GM19468 (cell line): ENCODE measurements around the gene EPHA4.

Source experiments
- ATAC-seq: cut with Tn5 transposase; IDR thresholded peaks from one replicate; pipeline ENCODE4 v1.9.1; 2021; ENCODE audit warnings: mild to moderate bottlenecking, moderate library complexity, moderate number of reproducible peaks; ENCODE audit not compliant: unreplicated experiment; ENCODE audit errors: extremely low read depth

EPHA4 gene

GRCh38 chr2:221449406-221449805, 122.7 kb downstream of the EPHA4 start:
- no peak for ATAC-seq

DNA sequence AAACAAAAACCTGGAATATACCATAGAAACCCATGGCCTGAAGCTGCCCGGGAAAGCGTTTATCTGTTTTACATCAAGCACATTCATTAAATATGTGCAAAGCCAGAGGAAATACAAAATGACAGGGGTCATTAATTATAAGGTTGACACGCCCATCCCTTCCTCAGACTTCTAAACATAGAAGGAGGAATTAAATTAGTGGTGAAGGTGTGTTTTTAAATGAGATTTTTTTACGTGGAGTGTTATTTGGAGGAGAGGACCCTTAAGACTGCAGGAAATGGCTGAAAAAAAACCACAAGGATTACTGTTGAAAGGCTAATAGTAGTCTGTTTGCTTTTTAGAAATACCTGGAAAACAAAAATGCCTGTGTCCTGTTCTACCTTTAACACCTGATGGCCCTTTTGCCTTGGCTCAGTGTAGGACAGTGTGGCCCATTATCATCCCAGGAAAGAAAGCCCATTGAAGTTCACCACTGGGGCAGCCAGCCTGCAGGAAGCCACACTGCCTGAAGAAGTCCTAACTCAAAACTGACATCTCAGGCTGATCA, 123.2 kb downstream of the EPHA4 start:
- ATAC-seq = no peak

GRCh38 chr2:221448057-221448843, 123.9 kb downstream of the EPHA4 start:
- no peak for ATAC-seq

DNA sequence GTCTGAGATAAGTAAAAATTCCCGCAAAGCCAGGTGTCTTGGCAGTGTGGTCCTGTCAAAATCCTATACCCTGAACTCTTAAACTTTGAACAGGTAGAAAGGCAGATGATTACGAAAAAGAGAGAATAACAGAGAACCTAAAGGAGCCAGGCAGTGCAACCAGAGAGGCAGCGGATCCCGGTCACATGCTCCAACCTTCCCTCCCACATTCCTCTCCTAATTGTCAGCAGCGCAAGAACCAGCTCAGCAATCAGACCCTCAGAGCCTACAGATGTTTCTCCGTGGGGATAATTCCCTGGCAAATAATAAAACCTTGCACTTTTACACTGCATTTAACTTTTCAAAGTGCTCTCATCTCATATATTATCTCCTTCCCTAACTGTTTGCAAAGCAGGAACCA, 124.8 kb downstream of the EPHA4 start:
- no peak for ATAC-seq

DNA sequence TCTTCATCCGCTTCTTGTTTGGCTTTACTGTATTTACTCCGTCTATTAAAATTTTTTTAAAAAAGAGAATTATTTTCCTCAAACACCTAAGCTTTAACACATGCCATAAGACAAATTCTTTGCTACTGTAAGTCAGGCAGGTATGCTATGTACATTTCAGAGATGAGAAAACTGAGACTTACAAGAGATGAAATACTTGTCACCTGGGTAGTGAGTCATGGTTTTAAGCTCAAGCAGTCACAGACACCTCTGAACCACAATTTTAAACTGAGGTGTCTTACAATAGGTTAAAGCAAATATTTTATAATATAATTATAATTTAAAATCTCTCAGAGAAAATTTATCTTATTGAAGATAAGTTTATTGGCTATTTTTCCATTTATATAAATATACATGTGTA, 126.0 kb downstream of the EPHA4 start:
- ATAC-seq = no peak

GRCh38 chr2:221444106-221444505, 128.0 kb downstream of the EPHA4 start:
- no peak for ATAC-seq

DNA sequence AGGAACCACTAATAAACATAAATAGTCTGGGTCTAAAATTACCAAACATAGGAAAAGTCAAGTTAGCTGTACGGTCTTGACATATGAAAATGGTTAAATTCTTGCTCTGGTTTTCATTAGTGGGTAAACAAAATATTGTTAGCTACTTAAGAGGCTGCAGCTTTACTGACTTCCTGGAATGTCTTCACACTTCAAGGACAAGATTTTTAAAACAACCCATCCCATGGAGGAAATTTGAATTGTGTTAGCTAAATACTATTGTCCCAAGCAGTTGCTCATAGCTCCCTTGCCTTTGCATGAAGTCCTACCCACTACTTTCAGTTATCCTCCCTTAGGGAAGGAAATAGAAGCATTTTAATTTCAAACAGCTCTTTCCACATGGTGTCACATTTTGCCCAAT, 128.5 kb downstream of the EPHA4 start:
- ATAC-seq = no peak

DNA sequence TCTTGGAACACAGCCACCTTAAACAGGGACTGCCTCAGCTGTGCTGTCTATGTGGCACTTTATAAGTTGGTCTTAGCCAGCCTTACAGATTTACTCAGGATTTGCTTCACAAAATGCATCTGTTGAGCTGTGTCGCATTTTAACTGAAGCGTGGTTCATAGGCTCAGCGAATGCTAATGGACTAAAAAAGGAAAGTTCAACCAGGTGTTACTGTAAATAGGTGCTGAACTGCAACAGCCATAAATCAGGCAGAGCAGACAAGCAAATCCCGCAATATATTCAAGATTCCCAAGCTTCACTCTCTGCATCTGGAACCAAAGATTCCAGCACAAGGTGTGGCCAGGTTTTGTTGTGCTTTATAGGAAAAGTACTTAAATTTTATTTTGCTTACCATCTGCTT, 130.0 kb downstream of the EPHA4 start:
- no peak for ATAC-seq

- ATAC-seq = no peak
Measured at GRCh38 chr2:221439761-221440479, 132.2 kb downstream of the EPHA4 start.

GRCh38 chr2:221437056-221437455, 135.0 kb downstream of the EPHA4 start:
- ATAC-seq = no peak

GRCh38 chr2:221435171-221435570, 136.9 kb downstream of the EPHA4 start:
- ATAC-seq = no peak

- no peak for ATAC-seq
Measured at GRCh38 chr2:221434142-221434541, 138.0 kb downstream of the EPHA4 start.

DNA sequence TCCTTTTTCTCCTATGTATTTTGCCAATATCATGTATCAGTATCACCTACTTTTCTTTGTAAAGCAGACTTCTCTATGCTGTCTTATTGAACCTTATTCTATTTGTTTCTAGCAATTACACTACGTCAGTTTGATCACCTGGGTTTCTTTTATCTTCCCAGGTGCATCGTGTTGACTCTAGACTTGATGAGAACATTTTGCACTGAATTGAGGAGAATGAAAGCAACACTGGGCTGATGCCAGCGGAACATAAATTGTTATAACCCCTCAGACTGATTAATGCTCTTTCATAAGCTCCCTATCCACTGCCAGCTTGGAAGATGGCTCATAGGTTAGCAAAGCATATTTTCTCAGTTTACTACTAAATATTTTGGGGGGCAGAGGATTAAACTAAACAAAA, 140.6 kb downstream of the EPHA4 start:
- no peak for ATAC-seq

- no peak for ATAC-seq
Measured at GRCh38 chr2:221429741-221430491, 142.2 kb downstream of the EPHA4 start.

- no peak for ATAC-seq
Measured at GRCh38 chr2:221428896-221429295, 143.2 kb downstream of the EPHA4 start.

DNA sequence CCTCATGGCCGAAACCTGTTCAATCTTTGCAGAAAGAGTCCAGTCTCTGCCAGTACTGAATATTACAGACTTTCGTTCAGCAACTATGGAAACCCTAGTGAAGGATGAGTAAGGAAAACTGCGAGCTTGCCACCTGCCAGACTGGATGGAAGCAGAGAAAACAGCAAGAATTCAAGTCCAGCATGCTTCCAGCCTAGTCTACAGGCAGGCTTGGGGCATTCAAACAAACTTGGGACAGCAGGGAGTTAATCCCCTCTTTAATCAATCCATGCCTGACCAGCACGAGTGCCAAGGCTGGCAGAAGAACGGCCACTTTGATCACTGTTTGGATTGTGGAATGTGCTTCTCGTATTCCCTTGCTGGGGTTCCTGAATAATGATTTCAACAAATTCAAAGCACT, 145.2 kb downstream of the EPHA4 start:
- no peak for ATAC-seq

GRCh38 chr2:221425891-221426290, 146.2 kb downstream of the EPHA4 start:
- no peak for ATAC-seq

DNA sequence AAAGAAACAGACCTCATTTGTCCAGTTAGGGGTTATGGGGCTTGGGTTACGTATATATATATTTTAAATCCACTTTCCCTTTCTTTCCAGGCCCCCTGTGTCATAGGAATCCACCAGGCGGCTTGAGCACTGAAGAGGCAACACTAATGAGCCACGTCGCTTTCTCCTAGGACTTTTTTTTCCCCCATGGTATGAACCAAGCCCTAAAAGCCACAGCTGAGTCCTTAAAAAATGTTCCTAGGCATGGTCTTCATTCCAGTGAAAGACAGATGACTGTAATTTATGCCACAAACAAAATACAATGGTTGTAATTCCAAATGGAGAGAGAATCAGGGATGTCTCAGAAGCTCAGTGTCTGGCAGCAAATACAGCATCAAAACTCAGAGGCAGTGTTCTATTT, 146.8 kb downstream of the EPHA4 start:
- no peak for ATAC-seq

DNA sequence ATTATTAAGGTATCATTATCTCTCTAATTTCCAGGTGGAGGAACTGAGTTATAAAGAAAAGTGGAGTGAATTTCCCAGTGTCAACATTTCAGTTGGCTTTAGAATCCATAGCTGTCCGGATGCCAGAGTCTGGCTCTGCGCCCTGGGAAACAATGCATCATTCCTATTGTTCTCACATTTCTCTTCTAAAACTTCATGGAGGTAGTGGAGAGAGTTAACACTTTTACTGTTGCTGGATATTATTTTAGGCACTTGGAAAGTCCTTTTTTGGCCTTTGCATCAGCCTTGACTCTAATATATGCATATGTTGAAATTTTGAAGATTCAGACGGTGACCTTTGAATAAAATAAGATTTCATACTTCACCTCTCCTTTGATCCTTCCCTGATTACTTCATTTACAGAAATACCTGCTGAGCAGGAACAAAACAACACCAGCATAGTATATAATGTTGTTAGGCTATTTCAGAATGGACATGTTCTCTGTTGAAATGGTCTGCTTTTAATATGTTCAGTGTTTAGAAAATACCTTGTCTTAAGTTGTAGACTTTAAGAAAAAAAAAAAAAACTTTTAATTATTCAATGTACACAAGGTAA, 148.8 kb downstream of the EPHA4 start:
- no peak for ATAC-seq

- no peak for ATAC-seq
Measured at GRCh38 chr2:221422516-221423209, 149.4 kb downstream of the EPHA4 start.
